H1 (cell line): ENCODE measurements around the gene SLC38A10. TPM values are rescaled to one million over a fixed set of nuclear protein-coding genes. Genes with fewer than 3 reads are reported as not detected.

ENCODE experiments used
- CTCF ChIA-PET: fragments of 300-600 bp; sonication (Branson Sonifier 250); formaldehyde crosslinking; loops from one replicate; lab custom pipeline; 2021; ENCODE audit not compliant: partially characterized antibody; lab: Charles Lee
- POLR2A ChIA-PET: fragments of 300-600 bp; sonication (Branson Sonifier 250); formaldehyde crosslinking; loops from one replicate; lab custom pipeline; 2021; ENCODE audit warnings: inconsistent platforms; ENCODE audit not compliant: partially characterized antibody; lab: Charles Lee
- DNase-seq, 2 experiments: peaks; one replicate each; pipeline versions ENCODE4 v3.0.0 to v3.0.0-alpha.2; 2010 to 2022; ENCODE audit warnings: low spot score in 2 of 2, low read depth in 1 of 2, mixed read lengths in 1 of 2
- FAIRE-seq: peaks from 2 replicates; lab custom pipeline; 2011; peaks lifted over from hg19 to GRCh38; lab: Jason Lieb, UNC
- H2AFZ ChIP-seq: 2 replicates; pipeline ENCODE4 v1.8.1; 2012; ENCODE audit warnings: low read length, inconsistent platforms
- H2AK5ac ChIP-seq: 2 replicates; pipeline ENCODE4 v1.6.1; 2013; ENCODE audit warnings: low read depth, low read length
- H2BK120ac ChIP-seq: replicated peaks from 2 replicates; pipeline ENCODE3; 2013; ENCODE audit warnings: low read depth, low read length, inconsistent platforms
- H2BK12ac ChIP-seq: 2 replicates; pipeline ENCODE4 v1.6.1; 2013; ENCODE audit warnings: low read depth, low read length
- H2BK15ac ChIP-seq: 2 replicates; pipeline ENCODE4 v1.6.1; 2013; ENCODE audit warnings: low read length
- H2BK20ac ChIP-seq: 2 replicates; pipeline ENCODE4 v1.6.1; 2013; ENCODE audit warnings: low read length
- H2BK5ac ChIP-seq: 2 replicates; pipeline ENCODE4 v1.6.1; 2013; ENCODE audit warnings: low read depth, low read length
- H3K14ac ChIP-seq: 2 replicates; pipeline ENCODE4 v1.6.1; 2013; ENCODE audit warnings: inconsistent platforms; ENCODE audit not compliant: insufficient read length
- H3K18ac ChIP-seq: 2 replicates; pipeline ENCODE4 v1.6.1; 2013; ENCODE audit warnings: low read length; ENCODE audit errors: extremely low read depth
- H3K23ac ChIP-seq: 2 replicates; pipeline ENCODE4 v1.6.1; 2013; ENCODE audit warnings: inconsistent platforms; ENCODE audit not compliant: insufficient read length
- H3K23me2 ChIP-seq: 2 replicates; pipeline ENCODE4 v1.6.1; 2013; ENCODE audit warnings: low read depth, low read length
- H3K27ac ChIP-seq: 2 replicates; pipeline ENCODE4 v1.6.1; 2011; ENCODE audit warnings: low read depth, low read length, inconsistent platforms
- H3K27me3 ChIP-seq, 4 experiments: replicated peaks in 1 of 4; 1 replicate in 1 of 4; 2 replicates in 3 of 4; pipeline versions ENCODE4 v1.6.1 to v1.8.1; 2011 to 2013; ENCODE audit warnings: low read length in 3 of 4, mild to moderate bottlenecking in 3 of 4, inconsistent platforms in 2 of 4, mixed read lengths in 2 of 4, moderate library complexity in 1 of 4; ENCODE audit not compliant: control insufficient read depth in 3 of 4, insufficient read depth in 3 of 4; ENCODE audit errors: extremely low read depth in 1 of 4
- H3K36me3 ChIP-seq, 4 experiments: 2 replicates each; pipeline versions ENCODE4 v1.6.1 to v1.8.1; 2011 to 2013; ENCODE audit warnings: mild to moderate bottlenecking in 4 of 4, low read length in 3 of 4, moderate library complexity in 2 of 4, control low read depth in 1 of 4, inconsistent platforms in 1 of 4; ENCODE audit not compliant: insufficient read depth in 4 of 4, control insufficient read depth in 2 of 4
- H3K4ac ChIP-seq: replicated peaks from 2 replicates; pipeline ENCODE3; 2013; ENCODE audit warnings: low read length, low read depth, mixed read lengths, inconsistent platforms; ENCODE audit not compliant: insufficient read length
- H3K4me1 ChIP-seq, 4 experiments: replicated peaks in 1 of 4; 1 replicate in 1 of 4; 2 replicates in 3 of 4; pipeline versions ENCODE4 v1.6.1 to v1.8.1; 2011 to 2013; ENCODE audit warnings: low read length in 3 of 4, inconsistent platforms in 2 of 4, mixed read lengths in 1 of 4; ENCODE audit not compliant: insufficient read depth in 4 of 4, control insufficient read depth in 3 of 4
- H3K4me2 ChIP-seq, 2 experiments: 2 replicates each; pipeline versions ENCODE4 v1.6.1 to v1.8.1; 2011 to 2013; ENCODE audit warnings: low read depth in 2 of 2, low read length in 2 of 2, control low read depth in 1 of 2, inconsistent platforms in 1 of 2, mild to moderate bottlenecking in 1 of 2; ENCODE audit not compliant: insufficient read depth in 1 of 2
- H3K4me3 ChIP-seq, 4 experiments: fragments of 200-600, 300-600 bp in 1 of 4; sonication (generic), shearing (Covaris generic), sonication (Bioruptor Twin) in 1 of 4; 2 replicates each; pipeline versions ENCODE4 v1.5.1 to v1.8.1; 2011 to 2016; ENCODE audit warnings: low read length in 4 of 4, low read depth in 3 of 4, control low read depth in 2 of 4, inconsistent platforms in 2 of 4, mild to moderate bottlenecking in 2 of 4, mixed read lengths in 1 of 4, moderate library complexity in 1 of 4; ENCODE audit not compliant: insufficient read depth in 2 of 4; ENCODE audit errors: extremely low read depth in 1 of 4
- H3K56ac ChIP-seq: replicated peaks from 2 replicates; pipeline ENCODE3; 2013; ENCODE audit warnings: low read depth, mild to moderate bottlenecking, mixed read lengths, low read length, inconsistent platforms; ENCODE audit not compliant: insufficient read length
- H3K79me1 ChIP-seq: 2 replicates; pipeline ENCODE4 v1.6.1; 2013; ENCODE audit warnings: low read depth, low read length, control low read depth
- H3K79me2 ChIP-seq, 2 experiments: 2 replicates each; pipeline versions ENCODE4 v1.6.1 to v1.8.1; 2012 to 2013; ENCODE audit warnings: low read length in 2 of 2, mild to moderate bottlenecking in 2 of 2, inconsistent platforms in 1 of 2; ENCODE audit not compliant: insufficient read depth in 2 of 2, control insufficient read depth in 1 of 2
- H3K9ac ChIP-seq, 4 experiments: replicated peaks in 1 of 4; 1 replicate in 1 of 4; 2 replicates in 3 of 4; pipeline versions ENCODE4 v1.6.1 to v1.8.1; 2011 to 2013; ENCODE audit warnings: low read depth in 3 of 4, low read length in 3 of 4, control low read depth in 2 of 4, mild to moderate bottlenecking in 2 of 4, moderate library complexity in 2 of 4, inconsistent platforms in 1 of 4; ENCODE audit errors: extremely low read depth in 1 of 4
- H3K9me3 ChIP-seq, 2 experiments: 2 replicates each; pipeline versions ENCODE4 v1.6.1 to v1.8.1; 2012 to 2013; ENCODE audit warnings: mild to moderate bottlenecking in 2 of 2, moderate library complexity in 2 of 2, control low read depth in 1 of 2, inconsistent platforms in 1 of 2, low read depth in 1 of 2, low read length in 1 of 2, mixed read lengths in 1 of 2; ENCODE audit not compliant: insufficient read depth in 2 of 2
- H4K20me1 ChIP-seq, 2 experiments: replicated peaks in 1 of 2; 2 replicates each; pipeline versions ENCODE3 to v1.8.1; 2011 to 2013; ENCODE audit warnings: inconsistent platforms in 2 of 2, low read length in 2 of 2, mild to moderate bottlenecking in 1 of 2; ENCODE audit not compliant: insufficient read depth in 2 of 2, control insufficient read depth in 1 of 2
- H4K5ac ChIP-seq: 2 replicates; pipeline ENCODE4 v1.6.1; 2013; ENCODE audit warnings: low read length, low read depth, mixed read lengths, inconsistent platforms; ENCODE audit not compliant: insufficient read length
- H4K8ac ChIP-seq: 2 replicates; pipeline ENCODE4 v1.8.0; 2013; ENCODE audit warnings: mild to moderate bottlenecking, moderate library complexity, low read length, inconsistent platforms; ENCODE audit not compliant: insufficient read depth; ENCODE audit errors: extremely low read depth
- H4K91ac ChIP-seq: replicated peaks from 2 replicates; pipeline ENCODE3; 2013; ENCODE audit warnings: low read length, mixed read lengths, inconsistent platforms; ENCODE audit not compliant: insufficient read length
- JUND ChIP-seq: IDR thresholded peaks from 2 replicates; pipeline ENCODE4 v1.6.1; 2011; ENCODE audit warnings: mild to moderate bottlenecking, improper control_type of control experiment, low read length
- KDM5A ChIP-seq: fragments of 200-600 bp; IDR thresholded peaks from 2 replicates; pipeline ENCODE4 v1.7.1; 2012; ENCODE audit warnings: mild to moderate bottlenecking, low read length, inconsistent platforms, mixed read lengths
- NANOG ChIP-seq: IDR thresholded peaks from 2 replicates; pipeline ENCODE4 v1.6.1; 2011; ENCODE audit warnings: low read length, low read depth, mild to moderate bottlenecking, inconsistent platforms; ENCODE audit not compliant: insufficient read depth, poor library complexity, severe bottlenecking
- RFX5 ChIP-seq: IDR thresholded peaks from 2 replicates; pipeline ENCODE4 v1.6.1; 2011; ENCODE audit warnings: low read depth, low read length, improper control_type of control experiment, borderline replicate concordance
- SAP30 ChIP-seq: fragments of 300-600 bp; sonication (generic); IDR thresholded peaks from 2 replicates; pipeline ENCODE4 v1.7.1; 2012; ENCODE audit warnings: low read length, moderate library complexity, mild to moderate bottlenecking, inconsistent platforms; ENCODE audit not compliant: insufficient read depth, insufficient replicate concordance
- SIN3A ChIP-seq, 2 experiments: IDR thresholded peaks in 1 of 2; conservative IDR thresholded peaks in 1 of 2; 2 replicates each; pipeline ENCODE4 v1.6.1; 2011 to 2012; ENCODE audit warnings: low read length in 2 of 2, improper control_type of control experiment in 1 of 2, low read depth in 1 of 2, mild to moderate bottlenecking in 1 of 2
- SP1 ChIP-seq: IDR thresholded peaks from 2 replicates; pipeline ENCODE4 v1.6.1; 2011; ENCODE audit warnings: low read depth, low read length
- SUZ12 ChIP-seq: fragments of 200-600 bp; sonication (generic); IDR thresholded peaks from 2 replicates; pipeline ENCODE4 v1.6.1; 2012; ENCODE audit warnings: mild to moderate bottlenecking, inconsistent platforms, low read length, moderate library complexity, mixed read lengths
- WGBS, 2 experiments: shearing (Covaris generic) in 1 of 2; methylation state at CpG; one replicate each; pipeline versions ENCODE4 v1.1.6 to v1.1.7; 2013 to 2015; ENCODE audit warnings: low lambda C conversion rate in 2 of 2, mixed read lengths in 2 of 2, inconsistent platforms in 1 of 2, low coverage in 1 of 2, missing lambda C conversion rate in 1 of 2; ENCODE audit not compliant: insufficient replicate concordance in 2 of 2, insufficient coverage in 1 of 2, insufficient read length in 1 of 2; ENCODE audit errors: extremely low coverage in 1 of 2, missing lambda C conversion rate in 1 of 2; 5-methylcytosine and 5-hydroxymethylcytosine counted together
- polyA plus RNA-seq, 7 experiments: library from polyadenylated mRNA; depleted of rRNA in 3 of 7; stranded (reverse) in 5 of 7; unstranded in 2 of 7; fragments of >200 nt in 5 of 7; fragments of 200-250 nt in 2 of 7; gene quantifications; 1 replicate in 5 of 7; 2 replicates in 1 of 7; 4 replicates in 1 of 7; pipeline versions ENCODE4 v1.2.1 to v1.2.3, GENCODE V29; 2011 to 2013; ENCODE audit warnings: missing spikeins in 2 of 7, mixed read lengths in 2 of 7
- total RNA-seq: library from RNA; stranded (reverse); fragmentation: NEBNext Ultra II Directional; extraction: Animal tissue kit (Norgen Biotek cat#: 25700); gene quantifications from 2 replicates; pipeline ENCODE4 v1.2.1, GENCODE V29; 2021
- TF ChIP-seq, protein P1 (sequence below): IDR thresholded peaks from 2 replicates; pipeline ENCODE4 v1.6.1; 2011; ENCODE audit warnings: low read length, improper control_type of control experiment

Gene SLC38A10
- total and polyA plus RNA-seq, 2 of the 8 experiments (the other 6 are each of a cell fraction or from before 2014, with no cell fraction given): 26.4 to 41.0 TPM

DNA sequence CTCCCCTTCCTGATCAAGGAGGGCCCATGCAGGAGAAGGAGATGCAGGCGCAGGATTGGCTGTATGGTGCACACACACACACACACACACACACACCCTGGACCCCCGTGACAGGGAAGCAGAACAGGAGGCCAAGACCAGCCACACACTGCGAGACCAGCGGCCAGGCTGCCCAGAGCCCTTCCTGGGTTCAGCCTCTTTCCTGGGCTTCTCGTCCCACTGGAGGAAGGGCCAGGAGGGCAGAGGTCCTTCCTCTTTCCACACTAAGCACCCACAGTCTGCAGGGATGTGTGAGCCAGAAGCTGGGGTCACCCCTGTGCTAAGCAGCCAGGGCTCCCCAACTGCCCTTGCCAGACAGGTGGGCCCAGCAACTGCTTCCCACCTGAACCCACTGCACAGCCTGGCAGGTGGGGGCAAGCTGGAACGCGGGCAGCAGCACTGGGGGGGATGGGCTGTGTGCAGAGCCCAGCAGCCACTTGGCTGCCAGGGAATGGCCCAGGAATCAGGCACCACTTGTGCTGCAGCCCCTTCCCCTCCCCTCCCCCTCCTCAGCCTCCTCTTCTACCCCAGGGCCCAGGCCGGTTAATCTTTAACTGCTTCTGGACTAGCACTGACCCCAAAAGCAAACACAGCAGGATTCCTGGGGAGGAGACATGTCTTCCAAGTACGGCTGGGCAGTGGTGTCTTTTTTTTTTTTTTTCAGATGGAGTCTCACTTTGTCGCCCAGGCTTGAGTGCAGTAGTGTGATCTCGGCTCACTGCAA, 44.6 kb upstream of the SLC38A10 start:
- DNase-seq (peak in 1 of 2 experiments; percentile 53), FAIRE-seq (no peak)
- POLR2A ChIA-PET: interaction anchor here (0.7 to 3.5 kb wide), 7 partner anchors 10 to 179 kb away, joined by 3 to 9 read pairs (median 4); partner anchors contain the start of genes ACTG1 and BAHCC1
- Histone ChIP-seq H3K4me3 (no peak overlapping the region), H3K27ac (no peak overlapping the region), H4K20me1 (peaks cover 0 to 4% of the 10 kb centered on the region in 2 experiments), H2BK15ac (peak overlapping the region; percentile 97; the same call in 1 of the 2 replicates), H3K27me3 (peaks cover 25 to 60% (median 48%) of the 10 kb centered on the region in 4 experiments), H2BK5ac (peak overlapping the region; percentile 81; the same call in 1 of the 2 replicates), H3K4me1 (peaks cover 0 to 44% (median 25%) of the 10 kb centered on the region in 4 experiments; a peak in 6 of 7 replicates), H3K18ac (peak overlapping the region; percentile 93), H4K8ac (peak overlapping the region; percentile 47; the same call in 1 of the 2 replicates), H2BK12ac (peak overlapping the region; percentile 99; the same call in 1 of the 2 replicates), H3K23me2 (peaks cover 22% of the 10 kb centered on the region; the same call in 1 of the 2 replicates), H2BK20ac (peak overlapping the region; percentile 75), H3K79me2 (no peaks in the 10 kb centered on the region), H3K4ac (no peak overlapping the region), H3K56ac (no peak overlapping the region), H4K91ac (peak overlapping the region; percentile 0), H3K9ac (no peak overlapping the region), H3K36me3 (no peaks in the 10 kb centered on the region; a peak in 1 of 8 replicates), H3K9me3 (no peaks in the 10 kb centered on the region), H4K5ac (no peak overlapping the region), H3K14ac (no peak overlapping the region), H3K79me1 (no peaks in the 10 kb centered on the region), H3K23ac (no peak overlapping the region), H2AK5ac (peak overlapping the region; percentile 96; the same call in 1 of the 2 replicates), H3K4me2 (peak overlapping the region; percentile 40 to 93; a peak in 3 of 4 replicates), H2AFZ (no peak overlapping the region), H2BK120ac (no peak overlapping the region)
- CTCF ChIA-PET: interaction anchor here (0.7 to 2.1 kb wide), 5 partner anchors 11 to 87 kb away, joined by 3 to 8 read pairs (median 3); no protein-coding TSS in a partner anchor
- WGBS, 2 experiments: 43% methylated on average over 11 of the region's 11 CpGs; no CpG with 5 or more reads in 1 of the 2 experiments
- TF ChIP-seq, protein P1, sequence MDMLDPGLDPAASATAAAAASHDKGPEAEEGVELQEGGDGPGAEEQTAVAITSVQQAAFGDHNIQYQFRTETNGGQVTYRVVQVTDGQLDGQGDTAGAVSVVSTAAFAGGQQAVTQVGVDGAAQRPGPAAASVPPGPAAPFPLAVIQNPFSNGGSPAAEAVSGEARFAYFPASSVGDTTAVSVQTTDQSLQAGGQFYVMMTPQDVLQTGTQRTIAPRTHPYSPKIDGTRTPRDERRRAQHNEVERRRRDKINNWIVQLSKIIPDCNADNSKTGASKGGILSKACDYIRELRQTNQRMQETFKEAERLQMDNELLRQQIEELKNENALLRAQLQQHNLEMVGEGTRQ: no peak
- no peak for TF ChIP-seq SAP30
- no peak for TF ChIP-seq NANOG
- TF ChIP-seq SUZ12: no peak
- TF ChIP-seq SP1: no peak
- no peak for TF ChIP-seq RFX5
- TF ChIP-seq KDM5A: no peak
- no peak for TF ChIP-seq SIN3A (conservative IDR thresholded peaks at IDR 0.05 in 1 of 2, IDR thresholded peaks at IDR 0.05 in 1 of 2; ENCODE audit: low read depth in 1 of 2, low read length in 2 of 2)
- TF ChIP-seq JUND: no peak
